Measurements from ENCODE around the gene PITX1.

Gene PITX1

GRCh38 chr5:135008556-135008955 is 25.5 kb downstream of the PITX1 start:
- TF ChIP-seq TAF1 (IDR thresholded peaks at IDR 0.05; ENCODE audit: borderline replicate concordance, insufficient read depth, low read length), result no peak
- no peak for TF ChIP-seq POLR2AphosphoS5 (IDR thresholded peaks at IDR 0.05; ENCODE audit: low read depth, low read length)
- no peak for TF ChIP-seq FOXP2 (optimal IDR thresholded peaks at IDR 0.05; ENCODE audit: borderline replicate concordance, extremely low read depth, extremely low read length, insufficient read depth)
- TF ChIP-seq SIN3A (IDR thresholded peaks at IDR 0.05; ENCODE audit: borderline replicate concordance, insufficient read depth, low read length), result no peak
- no peak for TF ChIP-seq REST (IDR thresholded peaks at IDR 0.05; ENCODE audit: insufficient read depth in 1 of 2, low read depth in 2 of 2, low read length in 2 of 2)

GRCh38 chr5:135007749-135008363 is 26.2 kb downstream of the PITX1 start:
- TF ChIP-seq POLR2AphosphoS5 (IDR thresholded peaks at IDR 0.05; ENCODE audit: low read depth, low read length) (no peak), FOXP2 (optimal IDR thresholded peaks at IDR 0.05; ENCODE audit: borderline replicate concordance, extremely low read depth, extremely low read length, insufficient read depth) (no peak), TAF1 (IDR thresholded peaks at IDR 0.05; ENCODE audit: borderline replicate concordance, insufficient read depth, low read length) (no peak), SIN3A (IDR thresholded peaks at IDR 0.05; ENCODE audit: borderline replicate concordance, insufficient read depth, low read length) (no peak), REST (IDR thresholded peaks at IDR 0.05; ENCODE audit: insufficient read depth in 1 of 2, low read depth in 2 of 2, low read length in 2 of 2) (no peak)

GRCh38 chr5:135007305-135007704 is 26.7 kb downstream of the PITX1 start:
- no peak for TF ChIP-seq POLR2AphosphoS5 (IDR thresholded peaks at IDR 0.05; ENCODE audit: low read depth, low read length)
- no peak for TF ChIP-seq TAF1 (IDR thresholded peaks at IDR 0.05; ENCODE audit: borderline replicate concordance, insufficient read depth, low read length)
- TF ChIP-seq FOXP2 (optimal IDR thresholded peaks at IDR 0.05; ENCODE audit: borderline replicate concordance, extremely low read depth, extremely low read length, insufficient read depth), result no peak

- no peak for TF ChIP-seq FOXP2 (optimal IDR thresholded peaks at IDR 0.05; ENCODE audit: borderline replicate concordance, extremely low read depth, extremely low read length, insufficient read depth)
Measured at GRCh38 chr5:135005076-135005475, 29.0 kb downstream of the PITX1 start.

- TF ChIP-seq TAF1 (IDR thresholded peaks at IDR 0.05; ENCODE audit: borderline replicate concordance, insufficient read depth, low read length), result no peak
- TF ChIP-seq SIN3A (IDR thresholded peaks at IDR 0.05; ENCODE audit: borderline replicate concordance, insufficient read depth, low read length), result no peak
- no peak for TF ChIP-seq REST (IDR thresholded peaks at IDR 0.05; ENCODE audit: insufficient read depth in 1 of 2, low read depth in 2 of 2, low read length in 2 of 2)
- no peak for TF ChIP-seq FOXP2 (optimal IDR thresholded peaks at IDR 0.05; ENCODE audit: borderline replicate concordance, extremely low read depth, extremely low read length, insufficient read depth)
- TF ChIP-seq POLR2AphosphoS5 (IDR thresholded peaks at IDR 0.05; ENCODE audit: low read depth, low read length), result no peak
Measured at GRCh38 chr5:135004376-135004775, 29.7 kb downstream of the PITX1 start.

- no peak for TF ChIP-seq FOXP2 (optimal IDR thresholded peaks at IDR 0.05; ENCODE audit: borderline replicate concordance, extremely low read depth, extremely low read length, insufficient read depth)
- TF ChIP-seq TAF1 (IDR thresholded peaks at IDR 0.05; ENCODE audit: borderline replicate concordance, insufficient read depth, low read length), result no peak
- TF ChIP-seq SIN3A (IDR thresholded peaks at IDR 0.05; ENCODE audit: borderline replicate concordance, insufficient read depth, low read length), result no peak
- no peak for TF ChIP-seq REST (IDR thresholded peaks at IDR 0.05; ENCODE audit: insufficient read depth in 1 of 2, low read depth in 2 of 2, low read length in 2 of 2)
- TF ChIP-seq POLR2AphosphoS5 (IDR thresholded peaks at IDR 0.05; ENCODE audit: low read depth, low read length), result no peak
Measured at GRCh38 chr5:134997015-134997414, 37.0 kb downstream of the PITX1 start.

Measured in PFSK-1 (cell line).